NT2/D1 (cell line): ENCODE results near the gene BNC1.
A peak's percentile ranks its signal among the peaks of the same experiment; 100 is the strongest.
"Not testable (repeated sequence)": the region's sequence is repeated elsewhere in the genome, so short reads cannot be mapped to it uniquely, and the experiment has no call there.

Experiments used
- DNase-seq: peaks from one replicate; pipeline ENCODE4 v3.0.0-alpha.2; 2011; ENCODE audit warnings: low read depth, low spot score
- H3K27me3 ChIP-seq: 2 replicates; pipeline ENCODE4 v1.6.0; 2011; ENCODE audit warnings: mild to moderate bottlenecking; ENCODE audit not compliant: insufficient read length, insufficient read depth
- H3K36me3 ChIP-seq: 2 replicates; pipeline ENCODE4 v1.6.1; 2011; ENCODE audit warnings: mild to moderate bottlenecking, low read length, mixed read lengths; ENCODE audit not compliant: insufficient read depth, insufficient read length
- H3K4me1 ChIP-seq: 2 replicates; pipeline ENCODE4 v1.5.1; 2011; ENCODE audit not compliant: insufficient read depth, insufficient read length
- H3K4me3 ChIP-seq: 2 replicates; pipeline ENCODE4 v1.5.1; 2011; ENCODE audit warnings: low read depth; ENCODE audit not compliant: insufficient read length
- H3K9ac ChIP-seq: 2 replicates; pipeline ENCODE4 v1.6.0; 2011; ENCODE audit warnings: low read depth; ENCODE audit not compliant: insufficient read length
- H3K9me3 ChIP-seq: 2 replicates; pipeline ENCODE4 v1.5.1; 2011; ENCODE audit warnings: mild to moderate bottlenecking, low read length; ENCODE audit not compliant: insufficient read depth
- SUZ12 ChIP-seq: IDR thresholded peaks from 2 replicates; pipeline ENCODE4 v1.6.1; 2011; ENCODE audit not compliant: insufficient read length, insufficient read depth; ENCODE audit errors: extremely low read depth
- YY1 ChIP-seq: IDR thresholded peaks from 2 replicates; pipeline ENCODE4 v1.6.1; 2011; ENCODE audit not compliant: insufficient read length, insufficient read depth
- ZNF274 ChIP-seq: IDR thresholded peaks from 2 replicates; pipeline ENCODE4 v1.6.1; 2011; ENCODE audit warnings: mild to moderate bottlenecking, low read depth, low read length

The BNC1 gene

DNA sequence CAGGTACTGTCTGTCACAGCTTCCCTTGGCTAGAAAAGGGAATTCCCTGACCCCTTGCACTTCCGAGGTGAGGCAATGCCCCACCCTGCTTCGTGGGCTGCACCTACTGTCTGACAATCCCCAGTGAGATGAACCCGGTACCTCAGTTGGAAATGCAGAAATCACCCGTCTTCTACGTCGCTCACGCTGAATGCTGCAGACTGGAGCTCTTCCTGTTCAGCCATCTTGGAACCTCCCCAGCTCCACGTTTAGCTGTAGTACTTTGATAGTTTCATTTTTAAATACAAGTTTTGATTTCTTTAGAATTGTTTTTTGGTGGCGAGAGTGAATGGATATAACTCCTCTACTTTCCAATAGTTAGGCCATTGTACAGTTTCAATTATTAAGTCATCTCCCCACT lies 59.0 kb downstream of the BNC1 start:
- Histone ChIP-seq H3K36me3 (no peaks in the 10 kb centered on the region), H3K27me3 (no peaks in the 10 kb centered on the region), H3K4me3 (no peak overlapping the region), H3K9ac (no peak overlapping the region), H3K4me1 (no peaks in the 10 kb centered on the region), H3K9me3 (peaks cover 20% of the 10 kb centered on the region)
- no peak for TF ChIP-seq ZNF274
- no peak for TF ChIP-seq YY1
- no peak for TF ChIP-seq SUZ12
- DNase-seq = no peak

DNA sequence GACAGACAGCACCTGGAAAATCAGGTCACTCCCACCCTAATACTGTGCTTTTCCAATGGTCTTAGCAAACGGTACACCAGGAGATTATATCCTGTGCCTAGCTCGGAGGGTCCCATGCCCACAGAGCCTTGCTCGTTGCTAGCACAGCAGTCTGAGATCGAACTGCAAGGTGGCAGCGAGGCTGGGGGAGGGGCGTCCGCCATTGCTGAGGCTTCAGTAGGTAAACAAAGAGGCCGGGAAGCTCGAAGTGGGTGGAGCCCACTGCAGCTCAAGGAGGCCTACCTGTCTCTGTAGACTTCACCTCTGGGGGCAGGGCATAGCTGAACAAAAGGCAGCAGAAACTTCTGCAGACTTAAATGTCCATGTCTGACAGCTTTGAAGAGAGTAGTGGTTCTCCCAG lies 62.7 kb downstream of the BNC1 start:
- H3K9me3 ChIP-seq = peaks cover 16% of the 10 kb centered on the region
- not testable (repeated sequence) for H3K27me3 ChIP-seq, H3K9ac ChIP-seq, H3K4me1 ChIP-seq, H3K4me3 ChIP-seq, H3K36me3 ChIP-seq, DNase-seq

DNA sequence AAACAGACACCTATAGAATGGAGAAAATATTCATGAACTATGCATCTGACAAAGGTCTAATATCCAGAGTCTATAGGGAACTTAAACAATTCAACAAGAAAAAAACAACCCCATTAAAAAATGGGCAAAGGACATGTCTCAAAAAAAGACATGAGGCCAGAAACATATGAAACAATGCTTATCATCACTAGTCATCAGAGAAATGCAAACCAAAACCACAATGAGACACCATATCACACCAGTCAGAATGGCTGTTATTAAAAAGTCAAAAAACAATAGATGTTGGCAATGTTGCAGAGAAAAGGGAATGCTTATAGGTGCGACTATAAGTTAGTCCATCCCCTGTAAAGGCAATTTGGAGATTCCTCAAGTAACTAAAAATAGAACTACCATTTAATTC lies 65.4 kb downstream of the BNC1 start:
- no peak for TF ChIP-seq ZNF274
- TF ChIP-seq SUZ12 = no peak
- no peak for TF ChIP-seq YY1
- Histone ChIP-seq H3K27me3 (no peaks in the 10 kb centered on the region), H3K4me3 (no peak overlapping the region), H3K4me1 (no peaks in the 10 kb centered on the region), H3K9me3 (peaks cover 21% of the 10 kb centered on the region), H3K36me3 (no peaks in the 10 kb centered on the region), H3K9ac (no peak overlapping the region)
- no peak for DNase-seq

DNA sequence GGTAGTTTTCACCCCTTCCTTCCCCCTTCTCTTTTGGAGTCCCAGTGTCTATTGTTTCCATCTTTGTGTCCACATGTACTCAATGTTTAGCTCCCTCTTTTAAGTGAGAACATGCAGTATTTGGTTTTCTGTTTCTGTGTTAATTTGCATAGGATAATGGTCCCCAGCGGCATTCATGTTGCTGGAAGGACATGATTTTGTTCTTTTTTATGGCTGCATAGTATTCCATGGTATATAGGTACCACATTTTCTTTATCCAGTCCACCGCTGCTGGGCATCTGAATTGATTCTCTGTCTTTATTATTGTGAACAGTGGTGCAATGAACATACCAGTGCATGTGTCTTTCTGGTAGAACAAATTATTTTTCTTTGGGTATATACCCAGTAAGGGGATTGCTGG lies 69.2 kb downstream of the BNC1 start:
- TF ChIP-seq SUZ12 (no peak), ZNF274 (no peak), YY1 (no peak)
- Histone ChIP-seq H3K4me3 (no peak overlapping the region), H3K9ac (no peak overlapping the region), H3K4me1 (no peaks in the 10 kb centered on the region), H3K27me3 (no peaks in the 10 kb centered on the region), H3K9me3 (peaks cover 6% of the 10 kb centered on the region; the same call in 1 of the 2 replicates), H3K36me3 (no peaks in the 10 kb centered on the region)
- DNase-seq = no peak

DNA sequence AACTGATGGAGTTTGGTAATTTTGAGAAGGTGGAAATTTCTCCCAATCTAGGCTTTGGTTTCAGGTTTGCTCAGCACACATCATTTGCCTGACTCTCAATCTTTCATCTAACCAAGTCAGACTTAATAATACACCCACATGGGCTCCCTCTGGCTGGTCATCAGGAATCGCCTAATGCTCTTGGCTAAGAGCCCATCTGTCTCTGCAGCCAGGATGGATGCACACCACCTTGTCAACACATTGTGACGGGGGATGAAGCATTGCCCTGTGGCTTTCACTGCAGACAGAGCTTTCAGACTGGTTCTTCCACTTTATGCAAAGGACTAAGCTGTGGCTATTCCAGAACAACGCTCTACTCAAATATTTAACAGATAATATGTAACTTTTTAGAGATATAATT lies 73.8 kb downstream of the BNC1 start:
- no peak overlapping the region for H3K9ac ChIP-seq
- no peaks in the 10 kb centered on the region for H3K27me3 ChIP-seq
- H3K4me1 ChIP-seq = peaks cover under 1% of the 10 kb centered on the region
- no peak for DNase-seq
- TF ChIP-seq ZNF274 = no peak
- TF ChIP-seq SUZ12 = no peak
- no peak for TF ChIP-seq YY1
- H3K4me3 ChIP-seq = no peak overlapping the region
- peaks cover 5% of the 10 kb centered on the region; the same call in 1 of the 2 replicates for H3K9me3 ChIP-seq
- H3K36me3 ChIP-seq = no peaks in the 10 kb centered on the region

DNA sequence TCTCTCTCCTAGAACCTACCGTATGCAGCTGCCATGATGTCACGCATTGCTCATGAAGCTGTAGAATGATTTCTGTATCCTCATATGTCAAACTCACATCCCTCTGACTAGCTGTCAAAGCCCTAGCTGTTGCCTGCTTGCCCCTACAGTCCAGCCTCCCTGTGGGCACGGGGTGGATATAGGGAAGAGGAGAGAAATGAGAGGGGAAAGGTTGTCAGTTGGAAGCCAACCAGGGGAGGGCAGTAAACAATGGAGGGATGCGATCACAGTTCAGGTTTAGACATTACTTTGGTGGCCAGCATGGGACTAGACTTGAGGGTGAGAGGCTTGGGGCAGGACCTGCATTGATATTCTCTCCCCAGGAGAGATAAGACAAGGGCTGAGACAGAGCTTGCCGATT lies 75.1 kb downstream of the BNC1 start:
- no peak overlapping the region for H3K4me3 ChIP-seq
- no peaks in the 10 kb centered on the region for H3K9me3 ChIP-seq
- no peak overlapping the region for H3K9ac ChIP-seq
- no peak for TF ChIP-seq YY1
- TF ChIP-seq SUZ12 = no peak
- TF ChIP-seq ZNF274 = no peak
- H3K4me1 ChIP-seq = peaks cover 1% of the 10 kb centered on the region
- no peaks in the 10 kb centered on the region for H3K36me3 ChIP-seq
- H3K27me3 ChIP-seq = no peaks in the 10 kb centered on the region
- DNase-seq = peak; percentile 13

DNA sequence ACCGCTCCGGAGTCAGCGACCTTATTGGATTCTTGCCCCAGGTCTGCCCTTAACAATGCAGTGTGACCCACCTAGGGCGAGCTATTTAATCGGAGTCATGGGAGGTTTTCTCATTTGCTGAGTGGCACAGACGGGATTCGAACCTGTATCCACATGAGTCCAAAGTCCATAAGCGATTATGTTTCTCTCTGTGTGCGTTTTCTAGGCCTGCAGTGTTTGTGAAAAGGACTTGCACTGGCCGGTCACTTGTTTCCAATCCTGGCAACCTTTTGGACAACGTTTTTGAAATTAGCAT lies 76.2 kb downstream of the BNC1 start:
- Histone ChIP-seq H3K36me3 (peaks cover 6% of the 10 kb centered on the region), H3K9ac (peak overlapping the region; percentile 70), H3K4me3 (peak overlapping the region; percentile 48), H3K9me3 (no peaks in the 10 kb centered on the region), H3K27me3 (no peaks in the 10 kb centered on the region), H3K4me1 (peaks cover 1% of the 10 kb centered on the region)
- TF ChIP-seq YY1 = no peak
- TF ChIP-seq ZNF274 = no peak
- no peak for TF ChIP-seq SUZ12
- DNase-seq = peak; percentile 60
